SK-N-SH (cell line): ENCODE data around the gene CLEC11A. TPM values are rescaled to one million over a fixed set of nuclear protein-coding genes. Genes with fewer than 3 reads are reported as not detected.
A peak's percentile ranks its signal among the peaks of the same experiment; 100 is the strongest.
"Not testable (repeated sequence)": the region's sequence is repeated elsewhere in the genome, so short reads cannot be mapped to it uniquely, and the experiment has no call there.

Experiments used
- CTCF ChIA-PET: fragments of 300-600, 350-600 bp; formaldehyde crosslinking; extraction: SDS; loops from one replicate; lab custom pipeline; 2021; lab: Yijun Ruan, JAX
- POLR2A ChIA-PET: fragments of 350-600 bp; sonication (Branson Sonifier 250); formaldehyde crosslinking; extraction: SDS; loops from one replicate; lab custom pipeline; 2020; ENCODE audit warnings: antibody characterized with exemption, inconsistent platforms; lab: Yijun Ruan, JAX
- DNase-seq: peaks from one replicate; pipeline ENCODE4 v3.0.0; 2012
- H2AFZ ChIP-seq: fragments of 200-600 bp; sonication (generic); 2 replicates; pipeline ENCODE4 v1.8.1; 2016; ENCODE audit warnings: antibody characterized with exemption, mild to moderate bottlenecking, low read depth
- H3F3A ChIP-seq: fragments of 200-600 bp; sonication (generic); replicated peaks from 2 replicates; pipeline ENCODE3; 2016; ENCODE audit warnings: antibody characterized with exemption, mild to moderate bottlenecking; ENCODE audit not compliant: insufficient read depth
- H3K27ac ChIP-seq, 2 experiments: fragments of 200-500 bp in 1 of 2; fragments of 200-600 bp in 1 of 2; sonication (Bioruptor generic) in 1 of 2; sonication (generic), shearing (Covaris generic) in 1 of 2; 2 replicates each; pipeline versions ENCODE4 v1.5.1 to v1.6.1; 2014 to 2016; ENCODE audit warnings: low read depth in 2 of 2, inconsistent platforms in 1 of 2, low read length in 1 of 2, mild to moderate bottlenecking in 1 of 2, mixed read lengths in 1 of 2
- H3K27me3 ChIP-seq: fragments of 200-600 bp; sonication (generic), shearing (Covaris generic); 2 replicates; pipeline ENCODE4 v1.6.1; 2016; ENCODE audit warnings: mixed run types; ENCODE audit not compliant: insufficient read depth
- H3K36me3 ChIP-seq, 2 experiments: fragments of 200-500 bp in 1 of 2; fragments of 200-600 bp in 1 of 2; sonication (Bioruptor generic) in 1 of 2; sonication (generic) in 1 of 2; replicated peaks in 1 of 2; 2 replicates each; pipeline versions ENCODE3 to v1.5.1; 2014 to 2016; ENCODE audit warnings: low read length in 1 of 2, mild to moderate bottlenecking in 1 of 2; ENCODE audit not compliant: insufficient read depth in 2 of 2, control insufficient read depth in 1 of 2
- H3K4me1 ChIP-seq, 2 experiments: fragments of 200-500 bp in 1 of 2; fragments of 200-600 bp in 1 of 2; sonication (Bioruptor generic) in 1 of 2; sonication (generic), shearing (Covaris generic) in 1 of 2; 2 replicates each; pipeline versions ENCODE4 v1.5.1 to v1.6.1; 2014 to 2016; ENCODE audit warnings: low read depth in 1 of 2, low read length in 1 of 2, mixed run types in 1 of 2; ENCODE audit not compliant: insufficient read depth in 2 of 2, control insufficient read depth in 1 of 2
- H3K4me2 ChIP-seq: fragments of 200-600 bp; sonication (generic), shearing (Covaris generic); 2 replicates; pipeline ENCODE4 v1.6.1; 2017; ENCODE audit warnings: mixed run types
- H3K4me3 ChIP-seq, 2 experiments: fragments of 200-500 bp in 1 of 2; fragments of 200-600 bp in 1 of 2; sonication (Bioruptor generic) in 1 of 2; sonication (generic), shearing (Covaris generic) in 1 of 2; 2 replicates each; pipeline versions ENCODE4 v1.5.1 to v1.8.1; 2014 to 2016; ENCODE audit warnings: low read depth in 2 of 2, inconsistent platforms in 1 of 2, low read length in 1 of 2, mild to moderate bottlenecking in 1 of 2, mixed read lengths in 1 of 2, moderate library complexity in 1 of 2
- H3K79me2 ChIP-seq: fragments of 200-600 bp; sonication (generic); 2 replicates; pipeline ENCODE4 v1.8.1; 2017; ENCODE audit warnings: mild to moderate bottlenecking; ENCODE audit not compliant: insufficient read depth
- H3K9ac ChIP-seq: fragments of 200-600 bp; sonication (generic); 2 replicates; pipeline ENCODE4 v1.6.1; 2017; ENCODE audit warnings: mixed run types
- H3K9me2 ChIP-seq: fragments of 200-600 bp; sonication (generic); 2 replicates; pipeline ENCODE4 v1.6.1; 2017; ENCODE audit warnings: mixed run types
- H3K9me3 ChIP-seq: fragments of 200-600 bp; sonication (generic); 2 replicates; pipeline ENCODE4 v1.6.1; 2017; ENCODE audit warnings: mixed run types, mild to moderate bottlenecking, moderate library complexity
- H4K20me1 ChIP-seq: fragments of 200-600 bp; sonication (generic); 2 replicates; pipeline ENCODE4 v1.6.1; 2017; ENCODE audit warnings: mild to moderate bottlenecking, mixed run types; ENCODE audit not compliant: insufficient read depth
- CHD2 ChIP-seq: fragments of 150-350 bp; IDR thresholded peaks from 2 replicates; pipeline ENCODE4 v1.6.1; 2018; ENCODE audit warnings: low read length; ENCODE audit not compliant: partially characterized antibody
- ELF1 ChIP-seq: IDR thresholded peaks from 2 replicates; pipeline ENCODE4 v1.4.0; 2012
- JUND ChIP-seq: IDR thresholded peaks from 2 replicates; pipeline ENCODE4 v1.4.0; 2012
- NFIC ChIP-seq: IDR thresholded peaks from 2 replicates; pipeline ENCODE4 v1.4.0; 2012; ENCODE audit warnings: borderline replicate concordance
- RAD21 ChIP-seq: IDR thresholded peaks from 2 replicates; pipeline ENCODE4 v1.6.1; 2012; ENCODE audit warnings: mild to moderate bottlenecking, low read length
- RCOR1 ChIP-seq: fragments of 150-350 bp; IDR thresholded peaks from 2 replicates; pipeline ENCODE4 v1.6.1; 2017; ENCODE audit warnings: antibody characterized with exemption, low read length
- SMC3 ChIP-seq: IDR thresholded peaks from 2 replicates; pipeline ENCODE4 v1.6.1; 2012; ENCODE audit warnings: low read depth, low read length, improper control_type of control experiment
- TCF12 ChIP-seq: IDR thresholded peaks from 2 replicates; pipeline ENCODE4 v1.4.0; 2012
- WGBS: methylation state at CpG from one replicate; pipeline ENCODE4 v1.1.6; 2017; ENCODE audit warnings: low lambda C conversion rate; 5-methylcytosine and 5-hydroxymethylcytosine counted together
- polyA plus RNA-seq, 3 experiments: library from polyadenylated mRNA; depleted of rRNA; stranded (reverse); fragments of >200 nt; gene quantifications; 2 replicates each; pipeline ENCODE4 v1.2.3, GENCODE V29; 2012
- TF ChIP-seq, protein P1 (sequence below): fragments of 150-350 bp; IDR thresholded peaks from 2 replicates; pipeline ENCODE4 v1.6.1; 2017; ENCODE audit warnings: antibody characterized with exemption, low read length, low read depth, borderline replicate concordance
- TF ChIP-seq, protein P2 (sequence below): fragments of 200-600 bp; sonication (generic); IDR thresholded peaks from 2 replicates; pipeline ENCODE4 v1.6.1; 2017; ENCODE audit warnings: antibody characterized with exemption, mild to moderate bottlenecking, moderate library complexity
- TF ChIP-seq, protein P3 (sequence below): IDR thresholded peaks from 2 replicates; pipeline ENCODE4 v1.6.1; 2012; ENCODE audit warnings: mild to moderate bottlenecking, low read depth, low read length, moderate library complexity
- TF ChIP-seq, protein P4 (sequence below): IDR thresholded peaks from 2 replicates; pipeline ENCODE4 v1.4.0; 2012; ENCODE audit warnings: low read depth, borderline replicate concordance

The CLEC11A gene
- polyA plus RNA-seq, 1 of the 3 experiments (the other 2 are of a cell fraction) = 4.4 TPM

DNA sequence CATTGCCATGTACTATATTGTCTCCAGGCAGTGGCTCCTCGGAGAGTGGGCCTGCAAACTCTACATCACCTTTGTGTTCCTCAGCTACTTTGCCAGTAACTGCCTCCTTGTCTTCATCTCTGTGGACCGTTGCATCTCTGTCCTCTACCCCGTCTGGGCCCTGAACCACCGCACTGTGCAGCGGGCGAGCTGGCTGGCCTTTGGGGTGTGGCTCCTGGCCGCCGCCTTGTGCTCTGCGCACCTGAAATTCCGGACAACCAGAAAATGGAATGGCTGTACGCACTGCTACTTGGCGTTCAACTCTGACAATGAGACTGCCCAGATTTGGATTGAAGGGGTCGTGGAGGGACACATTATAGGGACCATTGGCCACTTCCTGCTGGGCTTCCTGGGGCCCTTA lies 47.7 kb downstream of the CLEC11A start:
- H3K27ac ChIP-seq = no peak overlapping the region
- H3K9me3 ChIP-seq = no peaks in the 10 kb centered on the region
- H3K79me2 ChIP-seq = no peaks in the 10 kb centered on the region
- POLR2A ChIA-PET = no interaction called here
- H3K4me2 ChIP-seq = no peak overlapping the region
- DNase-seq = no peak
- TF ChIP-seq JUND = no peak
- TF ChIP-seq RCOR1 = no peak
- TF ChIP-seq NFIC = no peak
- TF ChIP-seq, protein P1, sequence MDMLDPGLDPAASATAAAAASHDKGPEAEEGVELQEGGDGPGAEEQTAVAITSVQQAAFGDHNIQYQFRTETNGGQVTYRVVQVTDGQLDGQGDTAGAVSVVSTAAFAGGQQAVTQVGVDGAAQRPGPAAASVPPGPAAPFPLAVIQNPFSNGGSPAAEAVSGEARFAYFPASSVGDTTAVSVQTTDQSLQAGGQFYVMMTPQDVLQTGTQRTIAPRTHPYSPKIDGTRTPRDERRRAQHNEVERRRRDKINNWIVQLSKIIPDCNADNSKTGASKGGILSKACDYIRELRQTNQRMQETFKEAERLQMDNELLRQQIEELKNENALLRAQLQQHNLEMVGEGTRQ = no peak
- no peak for TF ChIP-seq TCF12
- TF ChIP-seq CHD2 = no peak
- TF ChIP-seq ELF1 = no peak
- TF ChIP-seq, protein P2, sequence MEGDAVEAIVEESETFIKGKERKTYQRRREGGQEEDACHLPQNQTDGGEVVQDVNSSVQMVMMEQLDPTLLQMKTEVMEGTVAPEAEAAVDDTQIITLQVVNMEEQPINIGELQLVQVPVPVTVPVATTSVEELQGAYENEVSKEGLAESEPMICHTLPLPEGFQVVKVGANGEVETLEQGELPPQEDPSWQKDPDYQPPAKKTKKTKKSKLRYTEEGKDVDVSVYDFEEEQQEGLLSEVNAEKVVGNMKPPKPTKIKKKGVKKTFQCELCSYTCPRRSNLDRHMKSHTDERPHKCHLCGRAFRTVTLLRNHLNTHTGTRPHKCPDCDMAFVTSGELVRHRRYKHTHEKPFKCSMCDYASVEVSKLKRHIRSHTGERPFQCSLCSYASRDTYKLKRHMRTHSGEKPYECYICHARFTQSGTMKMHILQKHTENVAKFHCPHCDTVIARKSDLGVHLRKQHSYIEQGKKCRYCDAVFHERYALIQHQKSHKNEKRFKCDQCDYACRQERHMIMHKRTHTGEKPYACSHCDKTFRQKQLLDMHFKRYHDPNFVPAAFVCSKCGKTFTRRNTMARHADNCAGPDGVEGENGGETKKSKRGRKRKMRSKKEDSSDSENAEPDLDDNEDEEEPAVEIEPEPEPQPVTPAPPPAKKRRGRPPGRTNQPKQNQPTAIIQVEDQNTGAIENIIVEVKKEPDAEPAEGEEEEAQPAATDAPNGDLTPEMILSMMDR = no peak
- no peak for TF ChIP-seq RAD21
- no peak for TF ChIP-seq SMC3
- TF ChIP-seq, protein P3, sequence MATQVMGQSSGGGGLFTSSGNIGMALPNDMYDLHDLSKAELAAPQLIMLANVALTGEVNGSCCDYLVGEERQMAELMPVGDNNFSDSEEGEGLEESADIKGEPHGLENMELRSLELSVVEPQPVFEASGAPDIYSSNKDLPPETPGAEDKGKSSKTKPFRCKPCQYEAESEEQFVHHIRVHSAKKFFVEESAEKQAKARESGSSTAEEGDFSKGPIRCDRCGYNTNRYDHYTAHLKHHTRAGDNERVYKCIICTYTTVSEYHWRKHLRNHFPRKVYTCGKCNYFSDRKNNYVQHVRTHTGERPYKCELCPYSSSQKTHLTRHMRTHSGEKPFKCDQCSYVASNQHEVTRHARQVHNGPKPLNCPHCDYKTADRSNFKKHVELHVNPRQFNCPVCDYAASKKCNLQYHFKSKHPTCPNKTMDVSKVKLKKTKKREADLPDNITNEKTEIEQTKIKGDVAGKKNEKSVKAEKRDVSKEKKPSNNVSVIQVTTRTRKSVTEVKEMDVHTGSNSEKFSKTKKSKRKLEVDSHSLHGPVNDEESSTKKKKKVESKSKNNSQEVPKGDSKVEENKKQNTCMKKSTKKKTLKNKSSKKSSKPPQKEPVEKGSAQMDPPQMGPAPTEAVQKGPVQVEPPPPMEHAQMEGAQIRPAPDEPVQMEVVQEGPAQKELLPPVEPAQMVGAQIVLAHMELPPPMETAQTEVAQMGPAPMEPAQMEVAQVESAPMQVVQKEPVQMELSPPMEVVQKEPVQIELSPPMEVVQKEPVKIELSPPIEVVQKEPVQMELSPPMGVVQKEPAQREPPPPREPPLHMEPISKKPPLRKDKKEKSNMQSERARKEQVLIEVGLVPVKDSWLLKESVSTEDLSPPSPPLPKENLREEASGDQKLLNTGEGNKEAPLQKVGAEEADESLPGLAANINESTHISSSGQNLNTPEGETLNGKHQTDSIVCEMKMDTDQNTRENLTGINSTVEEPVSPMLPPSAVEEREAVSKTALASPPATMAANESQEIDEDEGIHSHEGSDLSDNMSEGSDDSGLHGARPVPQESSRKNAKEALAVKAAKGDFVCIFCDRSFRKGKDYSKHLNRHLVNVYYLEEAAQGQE = no peak
- TF ChIP-seq, all 33 proteins: peak for 0
- no peak overlapping the region for H3K9ac ChIP-seq
- H3K9me2 ChIP-seq = no peaks in the 10 kb centered on the region
- no peaks in the 10 kb centered on the region for H3K4me1 ChIP-seq
- H3F3A ChIP-seq = no peaks in the 10 kb centered on the region
- CTCF ChIA-PET = no interaction called here
- H3K4me3 ChIP-seq = no peak overlapping the region
- H3K36me3 ChIP-seq = no peaks in the 10 kb centered on the region
- no peak overlapping the region for H2AFZ ChIP-seq
- 71% methylated on average over 9 of the region's 13 CpGs for WGBS
- H3K27me3 ChIP-seq = peaks cover 12% of the 10 kb centered on the region; the same call in 1 of the 2 replicates
- no peaks in the 10 kb centered on the region for H4K20me1 ChIP-seq

DNA sequence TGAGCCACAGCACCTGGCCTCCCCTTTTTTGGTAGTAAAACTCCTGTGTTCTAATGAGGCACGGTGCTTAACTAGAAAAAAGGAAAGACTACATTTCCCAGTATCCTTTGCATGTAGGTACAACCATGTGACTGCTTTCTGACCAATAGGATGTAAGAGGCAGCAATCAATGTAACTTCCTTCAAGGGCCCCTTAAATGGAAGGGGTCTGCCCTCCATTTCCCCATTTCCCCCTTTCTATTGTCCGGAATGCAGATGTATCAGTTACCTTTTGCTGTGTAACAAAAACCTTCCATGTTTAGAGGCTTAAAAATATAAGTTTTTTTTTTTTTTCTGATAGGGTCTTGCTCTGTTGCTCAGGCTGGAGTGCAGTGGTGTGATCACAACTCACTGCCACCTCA lies 49.3 kb downstream of the CLEC11A start:
- WGBS = 9% methylated on average over 2 of the region's 2 CpGs
- CTCF ChIA-PET = interaction anchor here (1.4 kb wide), 1 partner anchor 11 kb away, joined by 4 read pairs; no protein-coding TSS in a partner anchor
- H3K4me1 ChIP-seq = no peaks in the 10 kb centered on the region

DNA sequence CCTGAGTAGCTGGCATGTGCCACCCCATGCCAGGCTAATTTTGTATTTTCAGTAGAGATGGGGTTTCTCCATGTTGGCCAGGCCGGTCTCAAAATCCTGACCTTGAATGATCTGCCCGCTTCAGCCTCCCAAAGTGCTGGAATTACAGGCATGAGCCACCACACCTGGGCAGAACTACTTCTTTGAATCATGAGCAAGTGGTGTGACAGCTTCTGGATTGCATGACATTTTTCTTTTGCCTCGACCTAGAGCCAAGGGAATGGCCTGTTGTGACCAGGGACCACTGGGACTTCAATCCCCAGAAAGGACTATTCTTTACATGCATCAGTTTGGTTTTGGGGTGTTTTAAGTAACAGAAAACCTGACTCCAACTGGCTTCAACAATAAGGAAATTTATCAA lies 49.7 kb downstream of the CLEC11A start:
- H3K9ac ChIP-seq, H3K9me2 ChIP-seq, POLR2A ChIA-PET, H4K20me1 ChIP-seq, H3K4me2 ChIP-seq, H3K9me3 ChIP-seq, H2AFZ ChIP-seq, H3K27ac ChIP-seq, H3F3A ChIP-seq, H3K4me3 ChIP-seq, H3K79me2 ChIP-seq, H3K36me3 ChIP-seq, DNase-seq, H3K4me1 ChIP-seq: not testable (repeated sequence)
- H3K27me3 ChIP-seq = peaks cover 19% of the 10 kb centered on the region
- CTCF ChIA-PET = interaction anchor here (1.2 to 1.4 kb wide), 2 partner anchors 11 to 49 kb away, joined by 4 to 5 read pairs; no protein-coding TSS in a partner anchor
- WGBS = 40% methylated on average over 3 of the region's 3 CpGs

More for the DNA sequence above, 49.3 kb downstream of the CLEC11A start:
- Histone ChIP-seq H3K27me3 (peaks cover 14% of the 10 kb centered on the region), H3K79me2 (no peaks in the 10 kb centered on the region), H2AFZ (no peak overlapping the region)
- no peak for TF ChIP-seq NFIC
- TF ChIP-seq, protein P4, sequence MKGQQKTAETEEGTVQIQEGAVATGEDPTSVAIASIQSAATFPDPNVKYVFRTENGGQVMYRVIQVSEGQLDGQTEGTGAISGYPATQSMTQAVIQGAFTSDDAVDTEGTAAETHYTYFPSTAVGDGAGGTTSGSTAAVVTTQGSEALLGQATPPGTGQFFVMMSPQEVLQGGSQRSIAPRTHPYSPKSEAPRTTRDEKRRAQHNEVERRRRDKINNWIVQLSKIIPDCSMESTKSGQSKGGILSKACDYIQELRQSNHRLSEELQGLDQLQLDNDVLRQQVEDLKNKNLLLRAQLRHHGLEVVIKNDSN = peak; percentile 89
- TF ChIP-seq, all 33 proteins: peak for 1
- H3K9me2 ChIP-seq = no peaks in the 10 kb centered on the region
- no peak overlapping the region for H3K27ac ChIP-seq
- H3K36me3 ChIP-seq = no peaks in the 10 kb centered on the region
- no peak overlapping the region for H3K4me2 ChIP-seq
- H3F3A ChIP-seq = no peaks in the 10 kb centered on the region
- no peaks in the 10 kb centered on the region for H4K20me1 ChIP-seq
- no peaks in the 10 kb centered on the region for H3K9me3 ChIP-seq
- H3K4me3 ChIP-seq = no peak overlapping the region
- peak; percentile 68 for DNase-seq
- no peak overlapping the region for H3K9ac ChIP-seq
- POLR2A ChIA-PET = no interaction called here
